ENCODE measurements around the gene SEMA3E.

GRCh38 chr7:83617858-83618257 lies 31.1 kb downstream of the SEMA3E start:
- TF ChIP-seq POLR2AphosphoS5 (IDR thresholded peaks at IDR 0.05) (no peak), POLR2A (IDR thresholded peaks at IDR 0.05; ENCODE audit: low read depth) (no peak), CTCF (IDR thresholded peaks at IDR 0.05) (no peak)
